ENCODE measurements around the gene RFWD3. TPM values are rescaled to one million over a fixed set of nuclear protein-coding genes. Genes with fewer than 3 reads are reported as not detected.

RFWD3 gene
- total RNA-seq, 1 donor, result 18.8 TPM

DNA sequence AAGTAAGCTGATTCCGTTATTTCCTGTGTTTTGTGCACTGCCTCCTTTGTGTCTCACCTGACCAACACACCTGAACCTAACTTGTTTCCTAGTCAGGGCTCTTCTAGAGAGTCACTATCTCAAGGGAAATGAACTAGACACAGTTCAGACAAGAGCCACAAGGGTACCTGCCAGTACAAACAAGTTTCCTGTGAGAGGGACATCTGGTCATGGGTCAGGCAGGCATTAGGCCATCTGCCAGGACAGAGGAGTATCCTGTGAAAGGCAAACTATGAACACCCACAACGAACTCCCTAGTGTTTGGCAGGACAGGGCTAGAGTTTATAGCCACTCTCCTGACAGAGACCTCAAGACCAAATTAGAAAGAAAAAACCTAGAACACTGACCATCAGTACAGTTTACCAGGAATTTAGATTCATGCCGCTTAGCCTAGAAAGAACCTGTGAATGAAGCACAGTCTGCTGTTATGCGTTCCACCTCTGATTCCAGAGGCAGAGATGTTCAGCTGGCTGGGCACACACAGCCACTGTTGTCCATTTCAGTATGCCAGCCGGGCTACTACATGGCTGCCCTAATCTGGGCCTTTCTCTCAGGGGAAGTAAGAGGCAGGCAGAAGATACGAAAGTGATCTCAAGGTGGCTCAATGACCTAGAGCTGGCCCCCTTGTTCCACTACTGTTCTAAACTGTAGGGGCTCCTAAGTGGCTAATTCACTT, 39.0 kb downstream of the RFWD3 start:
- H3K36me3 ChIP-seq (ENCODE audit: insufficient read depth, low read length), result peaks cover 63% of the 10 kb centered on the region
- TF ChIP-seq, protein P1, sequence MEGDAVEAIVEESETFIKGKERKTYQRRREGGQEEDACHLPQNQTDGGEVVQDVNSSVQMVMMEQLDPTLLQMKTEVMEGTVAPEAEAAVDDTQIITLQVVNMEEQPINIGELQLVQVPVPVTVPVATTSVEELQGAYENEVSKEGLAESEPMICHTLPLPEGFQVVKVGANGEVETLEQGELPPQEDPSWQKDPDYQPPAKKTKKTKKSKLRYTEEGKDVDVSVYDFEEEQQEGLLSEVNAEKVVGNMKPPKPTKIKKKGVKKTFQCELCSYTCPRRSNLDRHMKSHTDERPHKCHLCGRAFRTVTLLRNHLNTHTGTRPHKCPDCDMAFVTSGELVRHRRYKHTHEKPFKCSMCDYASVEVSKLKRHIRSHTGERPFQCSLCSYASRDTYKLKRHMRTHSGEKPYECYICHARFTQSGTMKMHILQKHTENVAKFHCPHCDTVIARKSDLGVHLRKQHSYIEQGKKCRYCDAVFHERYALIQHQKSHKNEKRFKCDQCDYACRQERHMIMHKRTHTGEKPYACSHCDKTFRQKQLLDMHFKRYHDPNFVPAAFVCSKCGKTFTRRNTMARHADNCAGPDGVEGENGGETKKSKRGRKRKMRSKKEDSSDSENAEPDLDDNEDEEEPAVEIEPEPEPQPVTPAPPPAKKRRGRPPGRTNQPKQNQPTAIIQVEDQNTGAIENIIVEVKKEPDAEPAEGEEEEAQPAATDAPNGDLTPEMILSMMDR (IDR thresholded peaks at IDR 0.05; ENCODE audit: extremely low read depth, low read depth, low read length), result no peak
- no peaks in the 10 kb centered on the region for H3K27me3 ChIP-seq (ENCODE audit: insufficient read depth, low read length)
- H4K20me1 ChIP-seq (ENCODE audit: insufficient read depth, low read length), result peaks cover 10% of the 10 kb centered on the region
- H2AFZ ChIP-seq (ENCODE audit: low read length), result no peak overlapping the region
- peaks cover 18% of the 10 kb centered on the region for H3K4me1 ChIP-seq (ENCODE audit: insufficient read depth, low read length)
- H3K4me3 ChIP-seq (ENCODE audit: insufficient read depth, low read length), result no peak overlapping the region
- no peak for DNase-seq (ENCODE audit: insufficient read length, low spot score, missing footprints)
- H3K79me2 ChIP-seq (ENCODE audit: insufficient read depth, low read length), result peaks cover 3% of the 10 kb centered on the region
- H3K4me2 ChIP-seq (ENCODE audit: insufficient read depth, low read length), result no peak overlapping the region
- peak overlapping the region; percentile 65 for H3K27ac ChIP-seq (ENCODE audit: low read depth, low read length)
- H3K9me3 ChIP-seq (ENCODE audit: low read depth, low read length), result no peaks in the 10 kb centered on the region

DNA sequence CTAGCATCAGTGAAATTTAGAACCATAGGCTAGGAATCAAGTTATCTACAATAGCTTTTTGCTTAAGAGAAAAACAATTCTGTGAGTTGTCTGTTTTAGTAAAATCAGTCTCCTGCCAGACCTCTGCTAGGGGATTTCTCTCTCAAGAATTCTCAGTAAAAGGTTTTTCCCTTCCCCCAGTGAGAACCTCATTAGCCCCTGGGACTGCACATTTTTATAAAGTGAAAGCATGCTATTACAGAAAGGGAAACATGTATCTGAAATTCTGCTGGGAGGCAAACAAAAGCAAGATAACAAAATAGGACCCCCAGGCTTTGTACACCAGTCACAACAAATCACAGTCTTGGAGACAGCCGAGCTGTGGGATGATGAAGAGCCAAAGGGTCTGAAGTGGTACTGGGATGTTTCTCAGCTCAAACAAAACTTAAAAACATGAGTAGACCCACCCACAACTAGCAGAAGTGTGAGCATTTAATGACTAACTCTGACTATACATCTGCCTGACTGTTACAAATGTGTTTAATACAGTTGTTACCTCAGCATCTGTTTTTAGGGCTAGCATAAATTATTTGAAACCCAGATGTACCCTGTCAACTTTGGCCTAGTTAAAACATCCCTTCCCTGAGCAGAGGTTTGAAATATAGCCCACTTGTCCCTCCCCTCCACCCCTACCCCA, 39.8 kb downstream of the RFWD3 start:
- H3K79me2 ChIP-seq (ENCODE audit: insufficient read depth, low read length), result peaks cover 3% of the 10 kb centered on the region
- DNase-seq (ENCODE audit: insufficient read length, low spot score, missing footprints), result peak; percentile 76
- no peak overlapping the region for H3K4me3 ChIP-seq (ENCODE audit: insufficient read depth, low read length)
- peaks cover 64% of the 10 kb centered on the region for H3K36me3 ChIP-seq (ENCODE audit: insufficient read depth, low read length)
- TF ChIP-seq, protein P1 (IDR thresholded peaks at IDR 0.05; ENCODE audit: extremely low read depth, low read depth, low read length), result no peak
- peaks cover 10% of the 10 kb centered on the region for H4K20me1 ChIP-seq (ENCODE audit: insufficient read depth, low read length)
- no peaks in the 10 kb centered on the region for H3K9me3 ChIP-seq (ENCODE audit: low read depth, low read length)
- H3K4me2 ChIP-seq (ENCODE audit: insufficient read depth, low read length), result no peak overlapping the region
- peaks cover 18% of the 10 kb centered on the region for H3K4me1 ChIP-seq (ENCODE audit: insufficient read depth, low read length)
- no peak overlapping the region for H2AFZ ChIP-seq (ENCODE audit: low read length)
- H3K27ac ChIP-seq (ENCODE audit: low read depth, low read length), result peak overlapping the region; percentile 65
- H3K27me3 ChIP-seq (ENCODE audit: insufficient read depth, low read length), result no peaks in the 10 kb centered on the region

DNA sequence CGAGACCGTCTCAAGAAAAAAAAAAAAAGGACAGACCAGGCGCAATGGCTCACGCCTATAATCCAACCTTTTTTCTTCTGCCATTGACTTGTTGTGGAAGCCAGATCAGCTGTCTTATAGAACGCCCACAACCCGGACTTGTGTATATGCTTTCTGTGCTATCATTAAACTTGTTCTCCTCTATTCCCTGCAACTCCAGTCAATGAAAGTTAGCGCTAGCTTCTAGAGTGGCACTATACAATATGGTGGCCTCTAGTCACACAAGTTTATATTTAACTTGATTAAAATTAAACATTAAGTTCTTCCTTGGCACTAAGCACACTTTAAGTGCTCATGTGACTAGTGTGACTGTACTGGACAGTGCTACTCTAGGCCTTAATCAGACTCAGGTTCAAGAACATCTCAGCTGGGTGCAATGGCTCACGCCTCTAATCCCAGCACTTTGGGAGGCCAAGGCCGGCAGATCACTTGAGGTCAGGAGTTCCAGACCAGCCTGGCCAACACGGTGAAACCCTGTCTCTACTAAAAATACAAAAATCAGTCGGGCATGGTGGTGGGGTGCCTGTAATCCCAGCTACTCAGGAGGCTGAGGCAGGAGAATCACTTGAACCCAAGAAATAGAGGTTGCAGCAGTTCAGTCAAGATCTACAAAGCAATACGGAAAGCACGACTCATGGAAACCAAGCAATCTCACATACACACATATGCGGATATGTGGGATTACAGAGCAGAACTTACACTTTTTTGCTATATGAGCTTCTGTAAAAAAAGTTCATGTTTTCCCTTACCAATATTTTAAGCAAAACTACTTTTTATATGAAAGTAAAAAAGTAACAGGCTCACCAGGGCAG, 41.0 kb downstream of the RFWD3 start:
- Histone ChIP-seq H3K4me2 (ENCODE audit: insufficient read depth, low read length) (no peak overlapping the region), H3K4me3 (ENCODE audit: insufficient read depth, low read length) (no peak overlapping the region), H3K79me2 (ENCODE audit: insufficient read depth, low read length) (peaks cover 3% of the 10 kb centered on the region), H3K4me1 (ENCODE audit: insufficient read depth, low read length) (peaks cover 18% of the 10 kb centered on the region), H4K20me1 (ENCODE audit: insufficient read depth, low read length) (peaks cover 10% of the 10 kb centered on the region), H2AFZ (ENCODE audit: low read length) (no peak overlapping the region), H3K36me3 (ENCODE audit: insufficient read depth, low read length) (peaks cover 62% of the 10 kb centered on the region), H3K9me3 (ENCODE audit: low read depth, low read length) (no peaks in the 10 kb centered on the region), H3K27ac (ENCODE audit: low read depth, low read length) (no peak overlapping the region), H3K27me3 (ENCODE audit: insufficient read depth, low read length) (no peaks in the 10 kb centered on the region)
- TF ChIP-seq, protein P1 (IDR thresholded peaks at IDR 0.05; ENCODE audit: extremely low read depth, low read depth, low read length), result no peak
- DNase-seq (ENCODE audit: insufficient read length, low spot score, missing footprints), result no peak

All from osteoblast (primary cell).